Measurements from ENCODE around the gene CFAP161.

CFAP161 gene

DNA sequence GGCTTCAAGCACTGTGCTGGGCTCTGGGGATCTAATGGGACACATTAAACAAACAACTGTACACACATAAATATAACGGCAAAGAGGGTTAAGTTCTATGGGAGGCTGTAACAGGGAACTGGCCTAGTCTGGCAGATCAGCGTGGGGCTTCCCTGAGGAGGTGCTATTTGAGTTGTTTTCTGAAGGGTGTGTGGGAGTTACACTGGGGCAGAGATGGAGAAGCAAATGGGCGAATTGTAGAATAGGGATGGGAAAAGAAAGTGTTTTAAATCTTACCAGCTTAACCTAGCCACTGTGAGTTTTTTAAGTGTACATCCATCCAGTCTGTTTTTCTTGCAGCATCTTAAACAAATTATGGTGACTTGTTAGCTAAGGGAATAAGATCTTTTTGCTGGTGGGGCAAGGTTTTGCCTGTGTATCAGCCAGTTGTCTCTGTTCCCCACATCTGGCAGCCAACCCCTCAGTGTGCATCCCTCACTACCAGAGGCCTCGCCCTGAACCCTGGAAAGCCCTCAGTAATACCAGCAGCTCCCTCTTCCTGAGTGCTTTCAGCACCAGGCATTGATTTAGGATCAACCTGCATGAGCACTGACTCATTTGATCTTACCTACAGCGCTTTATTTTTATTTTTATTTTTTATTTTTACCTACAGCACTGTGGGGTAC lies 51.7 kb downstream of the CFAP161 start:
- DNase-seq = no peak

DNA sequence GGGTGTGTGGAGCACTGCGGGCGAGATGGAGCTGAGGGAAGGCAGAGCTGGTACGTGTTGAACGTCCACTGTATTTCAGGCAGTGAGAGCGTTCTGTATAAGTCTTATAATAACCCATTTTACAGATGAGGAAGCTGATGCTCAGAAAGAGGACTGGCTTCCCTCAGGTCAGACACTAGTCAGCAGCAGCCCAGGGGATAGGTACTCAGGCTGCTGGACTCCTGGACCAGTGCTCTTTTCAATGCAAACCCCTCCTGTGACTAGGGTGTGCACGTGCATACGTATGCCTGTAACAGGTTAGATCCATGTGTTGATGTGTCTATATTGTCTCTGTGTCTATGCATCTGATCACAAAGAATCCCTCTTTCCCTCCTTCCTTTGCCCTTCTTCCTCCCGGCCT lies 54.3 kb downstream of the CFAP161 start:
- no peak for DNase-seq

DNA sequence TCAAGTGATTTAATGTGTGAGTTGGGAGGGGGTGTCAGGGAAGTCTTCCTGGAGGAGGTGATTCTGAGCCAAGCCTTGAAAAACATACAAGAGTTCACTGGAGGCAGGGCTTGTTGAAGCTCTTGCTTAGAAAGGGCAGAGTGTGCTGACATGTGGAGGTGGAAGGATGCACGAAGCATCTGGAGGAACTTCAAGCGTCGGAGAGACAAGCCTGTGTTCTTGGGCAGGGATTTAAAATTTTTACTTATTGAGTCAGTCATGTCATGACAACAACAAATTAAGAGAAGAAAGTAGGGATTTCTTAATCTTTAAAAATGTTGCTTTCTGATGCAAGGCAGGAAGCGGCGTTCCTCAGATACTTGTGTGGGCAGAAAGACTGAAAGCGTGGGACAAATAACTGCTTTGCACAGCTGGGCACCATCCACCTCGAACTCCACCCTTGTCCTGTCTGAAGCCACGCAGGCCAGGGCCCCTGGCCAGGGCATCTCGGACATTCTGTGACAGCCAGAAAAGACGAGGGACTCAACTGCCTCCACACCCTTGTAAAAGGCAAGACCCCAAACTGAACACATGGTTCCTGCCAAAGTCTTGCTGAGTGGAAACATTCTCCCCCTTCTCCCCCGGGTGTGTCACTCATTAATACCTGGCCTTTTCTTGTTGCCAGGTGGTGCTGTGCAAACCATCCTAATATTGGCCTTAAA lies 55.7 kb downstream of the CFAP161 start:
- no peak for DNase-seq

DNA sequence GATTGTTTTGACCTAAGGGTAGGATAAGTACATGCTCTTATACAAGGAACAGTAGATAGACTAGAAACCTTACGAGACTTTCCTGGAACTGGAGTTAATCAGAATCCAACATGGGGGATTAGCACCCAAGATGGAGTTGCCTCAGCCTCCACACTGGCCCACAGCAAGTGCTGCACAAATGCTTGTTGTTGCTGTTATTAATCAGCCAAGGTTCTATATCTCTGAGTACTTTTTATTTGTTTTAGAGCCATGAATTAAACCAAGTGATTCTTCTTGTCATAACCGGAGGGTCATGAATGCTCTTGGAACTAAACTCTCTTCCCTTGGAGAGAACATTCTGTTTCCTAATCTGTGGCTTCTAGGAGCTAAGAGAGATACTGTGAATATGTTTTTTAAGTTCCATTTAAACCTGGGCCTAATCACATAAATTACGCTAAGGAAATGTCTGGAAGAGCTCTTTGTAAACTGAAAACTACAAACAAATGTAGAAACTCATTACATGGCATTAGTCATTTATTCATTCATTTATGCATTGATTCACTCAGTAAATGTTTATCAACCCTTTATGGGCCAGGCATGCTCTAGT lies 56.9 kb downstream of the CFAP161 start:
- no peak for DNase-seq

DNA sequence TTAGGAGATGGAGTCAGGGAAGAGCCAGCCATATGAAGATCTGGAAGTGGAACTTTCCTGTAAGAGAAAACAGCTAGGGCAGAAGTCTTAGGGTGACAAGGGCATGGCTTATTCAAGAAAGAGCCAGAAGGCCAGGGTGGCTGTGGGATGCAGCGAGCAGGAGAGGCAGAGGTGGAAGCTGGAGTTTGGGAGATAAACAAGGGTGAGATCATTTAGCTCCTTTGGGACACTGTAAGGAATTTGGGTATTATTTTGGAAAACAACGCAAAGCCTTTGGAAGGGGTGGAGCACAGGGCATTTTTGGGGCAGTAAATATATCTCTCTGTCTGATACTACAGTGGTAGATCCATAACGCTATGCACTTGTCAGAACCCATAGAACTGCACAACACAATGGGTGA lies 57.6 kb downstream of the CFAP161 start:
- no peak for DNase-seq

DNA sequence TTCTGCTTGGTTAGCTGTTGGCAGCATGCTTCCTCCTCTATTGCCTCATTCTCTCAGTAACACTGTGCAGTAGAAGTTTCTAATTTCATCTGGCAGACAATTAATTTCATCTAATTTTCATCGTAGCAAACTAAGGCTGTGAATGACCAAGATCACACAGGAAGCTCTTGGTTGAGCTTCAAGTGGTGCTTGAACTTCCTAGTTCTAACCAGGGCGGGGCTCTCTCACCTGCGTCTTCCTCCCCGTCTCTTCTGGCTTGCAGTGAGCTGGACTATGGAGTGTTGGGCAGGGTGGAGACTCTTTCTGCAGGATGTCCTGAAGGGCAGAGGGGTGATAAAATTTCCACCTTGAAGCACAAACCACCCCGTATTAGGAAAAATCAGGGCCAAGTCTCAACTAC lies 60.7 kb downstream of the CFAP161 start:
- DNase-seq = no peak

DNA sequence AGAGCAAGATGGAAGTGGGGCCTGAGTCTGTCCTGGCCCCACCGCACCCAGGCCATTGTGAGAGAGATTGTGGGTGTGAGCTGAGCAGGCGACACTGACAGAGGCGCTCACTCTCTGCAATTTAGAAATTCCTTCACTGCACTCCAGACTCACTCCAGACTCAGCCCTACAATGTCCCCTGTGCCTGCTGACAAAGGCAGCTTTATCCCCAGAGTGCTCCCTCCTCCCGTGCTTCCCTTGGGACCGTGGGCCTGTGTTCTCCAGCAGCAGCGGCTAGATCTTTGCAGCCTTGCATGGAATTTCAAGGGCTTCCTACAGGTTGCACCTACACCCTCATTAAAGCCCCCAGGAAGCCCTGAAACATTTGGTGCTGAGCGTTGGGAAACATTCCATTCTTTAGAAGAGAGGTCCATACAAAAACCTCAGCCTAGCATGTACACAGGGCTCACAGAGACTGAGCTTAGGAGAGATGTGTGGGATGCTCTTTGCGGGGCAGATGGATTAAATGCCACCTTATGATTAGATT lies 61.3 kb downstream of the CFAP161 start:
- DNase-seq = no peak

DNA sequence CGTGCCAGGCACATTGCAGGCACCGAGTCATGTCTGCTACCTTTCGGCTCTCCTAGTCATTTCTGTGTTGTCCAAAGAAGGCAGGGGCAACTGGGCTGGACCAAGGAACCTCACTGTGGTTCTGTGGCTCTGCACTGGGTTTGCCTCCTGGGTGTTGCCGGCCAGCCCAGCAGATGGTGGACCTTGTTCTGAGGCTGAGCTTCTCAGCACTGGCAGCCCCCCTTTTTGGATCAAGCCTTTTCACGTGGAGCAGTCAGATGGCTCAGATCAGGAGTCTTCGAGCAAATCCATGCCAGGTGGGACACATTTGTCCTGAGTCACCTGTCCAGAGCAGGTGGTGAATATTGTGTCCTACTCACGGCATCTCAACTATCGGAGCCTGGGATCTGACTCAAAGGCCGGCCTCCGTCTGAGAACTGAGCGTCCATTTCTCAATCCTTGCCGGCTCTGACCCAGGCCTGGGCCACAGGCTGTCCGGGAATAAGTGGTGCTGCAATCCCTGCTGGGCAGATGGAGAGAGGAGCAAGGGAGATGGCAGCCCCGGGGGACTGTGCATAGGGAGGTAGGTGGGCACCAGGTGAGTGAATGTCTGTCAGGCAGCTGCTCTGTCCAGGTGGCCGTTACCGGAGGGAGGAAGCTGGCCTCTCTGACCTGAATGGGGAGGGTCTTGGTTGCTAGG lies 62.6 kb downstream of the CFAP161 start, which contains the start of gene IL16:
Gene IL16 (plus strand): TSS at position 304 of the 679 bp plus-strand sequence. CDS start 28,521 bp downstream, outside the sequence.
- DNase-seq = peak; percentile 88 to 94

DNA sequence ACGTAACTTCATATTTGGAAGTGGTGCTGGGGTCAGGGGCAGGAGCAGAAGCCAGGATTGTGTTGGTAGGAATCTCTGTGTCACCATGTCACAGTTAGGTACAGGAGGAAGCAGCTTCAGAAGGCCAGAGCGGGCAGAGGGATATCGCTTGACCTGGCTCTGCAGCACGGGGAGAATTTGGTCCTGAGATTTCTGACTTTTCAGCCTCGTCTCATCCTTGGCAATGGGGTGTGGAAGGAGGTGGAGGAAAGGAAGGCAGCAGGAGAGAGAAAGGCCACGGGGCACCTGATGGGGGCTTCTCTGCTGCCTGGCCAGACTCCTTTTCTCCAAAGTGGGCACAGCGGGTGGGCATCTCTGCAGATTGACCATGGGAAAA lies 63.2 kb downstream of the CFAP161 start:
- DNase-seq = peak in 1 of 2 experiments; percentile 17

DNA sequence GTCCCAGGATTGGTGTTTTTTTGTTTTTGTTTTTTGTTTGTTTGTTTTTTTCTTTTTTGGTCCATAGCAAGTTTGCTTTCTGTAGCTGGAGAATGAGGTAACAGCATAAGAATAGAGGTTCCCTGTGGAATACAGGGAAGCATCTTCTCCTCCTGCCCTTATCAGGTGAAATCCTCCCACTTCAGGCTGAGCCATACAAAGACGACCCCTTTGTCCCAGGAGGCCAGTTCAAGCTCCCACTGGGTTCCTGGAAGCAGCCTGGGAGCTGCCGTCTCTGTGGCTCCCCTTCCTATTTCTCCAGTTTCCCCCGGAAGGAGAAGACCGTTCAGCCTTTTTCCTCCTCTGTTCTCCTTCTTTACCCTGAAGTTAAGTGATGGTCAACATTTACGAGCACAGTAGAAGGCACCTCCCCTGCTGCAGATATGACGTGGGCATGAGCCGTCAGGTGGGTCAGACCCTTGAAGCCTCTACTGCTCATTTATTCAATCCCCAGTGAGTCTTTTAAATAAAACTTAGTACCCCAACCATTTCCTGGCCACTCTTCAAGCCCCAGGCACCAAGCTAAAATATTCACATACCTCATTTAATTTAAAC lies 63.7 kb downstream of the CFAP161 start:
- DNase-seq = no peak

Measured in cerebellar nuclear complex (tissue), 1 donor.